MCF 10A (cell line): ENCODE measurements around the gene ITGB7. TPM values are rescaled to one million over a fixed set of nuclear protein-coding genes. Genes with fewer than 3 reads are reported as not detected.

ENCODE experiments used
- BruUV-seq: library from RNA; stranded (reverse); fragments of 400-500 nt; replicated peaks from 2 replicates; lab custom pipeline; 2021; lab: Mats Ljungman, UMichigan
- CTCF ChIA-PET: fragments of 300-600 bp; sonication (Branson Sonifier 250); formaldehyde crosslinking; extraction: SDS; loops from one replicate; lab custom pipeline; 2021; ENCODE audit warnings: antibody characterized with exemption, inconsistent platforms; lab: Yijun Ruan, JAX
- POLR2A ChIA-PET: fragments of 300-600, 350-650 bp; sonication (Branson Sonifier 250); formaldehyde crosslinking; extraction: SDS; loops from one replicate; lab custom pipeline; 2020; ENCODE audit warnings: antibody characterized with exemption, inconsistent platforms; lab: Yijun Ruan, JAX
- DNase-seq: peaks from one replicate; pipeline ENCODE4 v3.0.0-alpha.2; 2018; ENCODE audit not compliant: unreplicated experiment
- H3K27ac Mint-ChIP-seq: one replicate; pipeline ENCODE4 v1.8.0; 2022; ENCODE audit warnings: mild to moderate bottlenecking, low read depth, mixed read lengths; ENCODE audit not compliant: unreplicated experiment
- H3K27me3 Mint-ChIP-seq: one replicate; pipeline ENCODE4 v1.8.0; 2022; ENCODE audit warnings: mixed read lengths; ENCODE audit not compliant: insufficient read depth, unreplicated experiment
- H3K36me3 Mint-ChIP-seq: one replicate; pipeline ENCODE4 v1.8.0; 2022; ENCODE audit warnings: mild to moderate bottlenecking, moderate library complexity, mixed read lengths; ENCODE audit not compliant: insufficient read depth, unreplicated experiment
- H3K4me1 Mint-ChIP-seq: one replicate; pipeline ENCODE4 v1.8.0; 2022; ENCODE audit warnings: mixed read lengths; ENCODE audit not compliant: insufficient read depth, unreplicated experiment
- H3K4me3 Mint-ChIP-seq: one replicate; pipeline ENCODE4 v1.8.0; 2022; ENCODE audit warnings: mild to moderate bottlenecking, moderate library complexity, mixed read lengths; ENCODE audit not compliant: unreplicated experiment
- H3K9me3 Mint-ChIP-seq: one replicate; pipeline ENCODE4 v1.8.0; 2022; ENCODE audit warnings: mixed read lengths; ENCODE audit not compliant: unreplicated experiment
- CTCF ChIP-seq: fragments of 200-600 bp; IDR thresholded peaks from one replicate; pipeline ENCODE4 v1.8.0; 2022; ENCODE audit warnings: antibody characterized with exemption, mild to moderate bottlenecking; ENCODE audit not compliant: unreplicated experiment
- intact Hi-C: fragments of 100-400 bp; cut with micrococcal nuclease; formaldehyde crosslinking; loops from 2 replicates; pipeline ENCODE4 v1.14.1; 2022
- total RNA-seq: library from RNA; stranded (reverse); gene quantifications from 2 replicates; pipeline ENCODE4 v1.2.3, GENCODE V29; 2022

ITGB7 gene
- total RNA-seq, 1 experiment from 2014 or later: 1.0 TPM

- Mint-ChIP-seq H3K36me3 (peaks cover 14% of the 10 kb centered on the region), H3K4me1 (peaks cover 21% of the 10 kb centered on the region), H3K9me3 (no peaks in the 10 kb centered on the region), H3K4me3 (no peak overlapping the region), H3K27me3 (no peaks in the 10 kb centered on the region), H3K27ac (no peak overlapping the region)
- peak; percentile 45 for DNase-seq
- POLR2A ChIA-PET: interaction anchor here (0.5 to 2.0 kb wide), 9 partner anchors 13 to 274 kb away, joined by 3 to 10 read pairs (median 3); partner anchors contain the start of genes CSAD and ZNF740
- CTCF ChIA-PET: interaction anchor here (0.5 to 1.9 kb wide), 9 partner anchors 11 to 1303 kb away, joined by 3 to 8 read pairs (median 3); a partner anchor contains a TSS
- TF ChIP-seq CTCF: no peak
- intact Hi-C loops: no loop called here
- BruUV-seq: no TSS peak
Measured at GRCh38 chr12:53195516-53196420, 11.3 kb downstream of the ITGB7 start.

GRCh38 chr12:53194973-53195372 is 12.1 kb downstream of the ITGB7 start:
- Mint-ChIP-seq H3K9me3 (no peaks in the 10 kb centered on the region), H3K36me3 (peaks cover 14% of the 10 kb centered on the region), H3K27me3 (no peaks in the 10 kb centered on the region), H3K27ac (no peak overlapping the region), H3K4me3 (no peak overlapping the region), H3K4me1 (peaks cover 21% of the 10 kb centered on the region)
- no peak for DNase-seq
- no TSS peak for BruUV-seq
- ChIA-PET POLR2A (interaction anchor here (0.5 to 2.0 kb wide), 9 partner anchors 12 to 981 kb away, joined by 3 to 10 read pairs (median 3); partner anchors contain the start of genes CSAD and ZNF740), CTCF (interaction anchor here (0.5 to 1.9 kb wide), 7 partner anchors 11 to 1302 kb away, joined by 3 to 8 read pairs (median 4); a partner anchor contains a TSS)
- no peak for TF ChIP-seq CTCF
- intact Hi-C loops: no loop called here

- H3K4me3 Mint-ChIP-seq: no peak overlapping the region
Measured at GRCh38 chr12:53193985-53194716, 12.9 kb downstream of the ITGB7 start.

More at GRCh38 chr12:53193985-53194716, 12.9 kb downstream of the ITGB7 start:
- BruUV-seq: no TSS peak
- no peak for TF ChIP-seq CTCF
- ChIA-PET POLR2A (interaction anchor here (0.7 to 0.9 kb wide), 2 partner anchors 128 to 980 kb away, joined by 3 to 4 read pairs; no protein-coding TSS in a partner anchor), CTCF (interaction anchor here (1.2 kb wide), 1 partner anchor 57 kb away, joined by 3 read pairs; a partner anchor contains a TSS)
- no peaks in the 10 kb centered on the region for H3K9me3 Mint-ChIP-seq
- peaks cover 19% of the 10 kb centered on the region for H3K36me3 Mint-ChIP-seq
- H3K27ac Mint-ChIP-seq: no peak overlapping the region
- peaks cover 21% of the 10 kb centered on the region for H3K4me1 Mint-ChIP-seq
- intact Hi-C loops: no loop called here
- DNase-seq: no peak
- H3K27me3 Mint-ChIP-seq: no peaks in the 10 kb centered on the region
